ENCODE data around the gene LTBP2.
A peak's percentile ranks its signal among the peaks of the same experiment; 100 is the strongest.

LTBP2 gene

DNA sequence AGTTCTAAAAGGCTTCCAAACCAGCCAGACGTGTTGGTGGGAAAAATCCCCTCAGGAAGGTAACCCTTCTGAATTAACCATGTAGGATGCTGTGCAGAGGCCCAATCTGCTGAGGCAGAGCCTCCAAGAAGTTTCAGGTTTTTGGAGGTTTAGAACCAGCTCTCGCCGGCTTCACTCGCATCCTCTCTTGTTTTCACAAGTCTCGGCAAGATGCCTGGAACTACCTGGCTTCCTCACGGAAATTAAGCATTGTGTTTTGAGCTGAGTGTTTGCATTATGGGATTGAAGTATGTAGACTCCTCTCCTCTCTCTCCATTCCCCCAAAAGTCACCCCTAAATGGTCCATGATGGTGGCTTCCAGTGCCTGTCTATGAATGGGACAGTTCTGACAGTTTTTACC, 20.6 kb downstream of the LTBP2 start:
- no peak for DNase-seq (ENCODE audit: low spot score)

DNA sequence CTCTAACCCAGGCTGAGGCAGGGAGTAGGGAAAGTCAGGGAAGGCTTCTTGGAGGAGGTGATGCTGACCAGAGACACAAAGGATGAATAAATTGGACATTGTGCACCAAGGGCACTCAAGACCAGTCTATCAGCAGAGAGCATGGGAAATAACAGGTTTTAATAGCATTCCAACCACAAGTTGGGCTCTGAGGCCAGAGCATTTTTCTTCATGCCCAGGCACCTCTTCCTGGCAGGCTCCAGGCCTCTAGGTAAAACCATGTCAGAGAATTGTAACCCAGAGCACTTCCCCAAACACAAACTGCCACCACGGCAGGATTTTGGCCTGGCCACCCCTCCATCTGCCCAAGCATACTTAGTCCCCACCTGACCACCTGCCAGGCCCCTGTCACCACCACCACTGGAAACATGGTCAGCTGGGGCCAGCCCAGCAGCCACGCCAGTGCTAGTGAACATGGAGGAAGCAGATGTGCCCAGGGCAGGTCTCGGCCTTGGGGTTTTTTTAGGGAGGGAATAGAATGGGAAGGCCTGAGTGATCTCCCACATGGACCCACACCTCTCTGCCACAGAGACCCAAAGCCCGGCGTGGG, 22.7 kb downstream of the LTBP2 start:
- DNase-seq (ENCODE audit: low spot score), result no peak

DNA sequence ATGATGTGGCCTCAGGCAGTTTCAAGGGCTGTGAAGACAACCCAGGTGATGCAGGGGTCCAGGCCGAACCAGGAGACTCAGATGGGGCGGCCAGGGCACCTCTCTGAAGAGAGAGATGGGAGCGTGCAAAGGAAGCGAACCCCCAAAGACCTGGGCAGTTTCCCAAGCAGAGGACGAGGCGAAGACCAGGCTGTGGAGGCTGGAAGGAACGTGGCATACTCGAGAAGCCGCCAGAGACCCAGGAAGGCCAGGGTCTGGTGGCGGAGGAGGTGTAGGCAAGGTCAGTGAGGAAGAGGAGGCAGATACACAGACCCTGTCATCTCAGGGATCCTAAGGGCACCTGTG, 24.7 kb downstream of the LTBP2 start:
- DNase-seq (ENCODE audit: low spot score), result no peak

DNA sequence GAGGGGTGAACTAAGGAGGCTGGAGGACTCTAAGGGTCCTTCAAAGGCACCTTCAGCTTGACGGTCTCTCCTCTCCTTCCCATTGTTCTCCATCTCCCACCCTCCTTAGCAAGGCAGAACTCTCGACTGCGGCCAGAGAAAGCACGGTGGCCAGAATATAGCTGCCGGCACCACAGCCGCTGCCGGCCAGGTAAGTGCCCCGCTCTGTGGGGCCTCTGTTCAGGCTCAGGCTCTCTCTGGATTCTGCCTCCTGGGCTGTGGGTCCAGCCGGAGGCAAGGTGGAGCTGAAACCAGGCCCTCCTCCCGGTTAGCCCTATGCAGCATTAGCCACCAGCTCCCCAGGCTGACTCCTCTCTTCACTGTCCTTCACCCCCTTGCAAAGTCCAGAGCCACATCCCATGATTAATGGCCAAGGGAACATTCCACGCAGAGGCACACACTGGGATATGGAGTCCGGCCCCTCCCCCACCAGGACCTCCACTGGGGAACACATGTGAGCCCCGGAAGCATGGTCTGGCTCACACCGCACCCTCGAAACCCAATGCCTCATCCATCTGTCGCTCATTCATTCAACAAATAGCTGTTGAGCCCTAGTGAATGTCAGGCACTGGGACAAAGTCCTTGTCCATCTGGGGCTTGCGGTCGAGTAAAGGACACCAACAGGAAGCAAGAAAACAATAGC, 25.2 kb downstream of the LTBP2 start:
- peak; percentile 40 for DNase-seq (ENCODE audit: low spot score)

DNA sequence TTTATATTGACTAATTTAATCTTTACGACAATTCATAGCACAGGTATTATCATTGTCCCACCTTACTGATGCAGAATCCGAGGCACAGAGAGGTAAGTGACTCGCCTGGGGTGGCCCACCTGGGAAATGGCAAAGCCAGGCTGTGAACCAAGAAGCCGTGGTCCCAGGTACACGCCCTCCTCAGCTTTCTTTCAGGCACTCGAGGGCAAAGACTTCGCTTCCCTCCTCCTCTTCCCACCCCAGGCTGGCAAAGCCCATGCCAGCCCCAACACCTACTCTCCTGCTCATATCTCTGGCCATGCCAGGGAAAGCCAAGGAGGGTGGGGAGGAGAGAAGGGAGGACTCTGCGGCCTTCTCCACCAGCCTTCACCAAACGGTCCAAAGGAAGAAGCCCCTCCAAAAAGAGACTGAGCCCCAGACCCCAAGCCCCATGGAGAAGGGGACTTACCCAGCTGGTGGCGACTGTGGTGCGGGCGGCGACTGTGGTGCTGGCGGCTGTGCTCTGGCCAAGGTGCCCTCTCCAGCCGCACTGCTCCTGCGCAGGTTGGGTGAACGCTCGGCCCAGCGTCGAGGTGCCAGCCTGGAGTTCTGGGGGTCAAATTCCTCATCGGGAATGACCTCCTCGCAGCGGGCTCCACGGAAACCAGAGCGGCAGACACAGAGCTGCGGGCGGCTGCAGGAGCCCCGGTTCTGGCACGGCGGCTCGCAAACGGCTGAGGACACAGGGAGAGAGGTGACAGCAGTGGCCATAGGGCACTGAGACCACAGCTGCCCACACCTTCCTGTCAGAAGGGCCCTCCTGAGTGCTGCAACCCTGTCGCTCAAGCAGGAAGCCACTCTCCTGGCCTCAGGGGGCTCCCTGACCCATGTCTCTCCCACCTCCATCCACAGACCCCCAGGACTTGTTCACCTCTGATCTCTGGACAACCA, 26.4 kb downstream of the LTBP2 start:
- DNase-seq (ENCODE audit: low spot score), result no peak

DNA sequence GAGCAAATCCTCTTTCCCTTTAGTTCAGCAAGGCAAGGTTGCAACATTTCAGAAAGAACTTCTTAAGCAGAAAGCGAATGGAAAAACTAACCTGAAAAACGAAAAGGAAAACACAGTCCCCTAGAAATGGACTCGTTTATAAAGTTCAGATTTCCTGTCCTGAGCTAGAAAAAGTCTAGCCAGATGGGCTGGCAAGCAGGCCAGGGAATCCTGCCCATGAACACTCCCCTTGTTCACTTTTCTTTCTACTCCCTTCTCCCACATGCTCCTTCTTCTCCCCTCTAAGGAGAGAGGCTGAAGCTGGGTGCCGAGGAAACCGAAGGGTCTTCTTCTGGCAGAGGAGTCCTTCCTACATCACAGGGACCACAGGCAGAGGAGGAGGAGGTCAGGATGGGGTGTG, 27.1 kb downstream of the LTBP2 start:
- no peak for DNase-seq (ENCODE audit: low spot score)

DNA sequence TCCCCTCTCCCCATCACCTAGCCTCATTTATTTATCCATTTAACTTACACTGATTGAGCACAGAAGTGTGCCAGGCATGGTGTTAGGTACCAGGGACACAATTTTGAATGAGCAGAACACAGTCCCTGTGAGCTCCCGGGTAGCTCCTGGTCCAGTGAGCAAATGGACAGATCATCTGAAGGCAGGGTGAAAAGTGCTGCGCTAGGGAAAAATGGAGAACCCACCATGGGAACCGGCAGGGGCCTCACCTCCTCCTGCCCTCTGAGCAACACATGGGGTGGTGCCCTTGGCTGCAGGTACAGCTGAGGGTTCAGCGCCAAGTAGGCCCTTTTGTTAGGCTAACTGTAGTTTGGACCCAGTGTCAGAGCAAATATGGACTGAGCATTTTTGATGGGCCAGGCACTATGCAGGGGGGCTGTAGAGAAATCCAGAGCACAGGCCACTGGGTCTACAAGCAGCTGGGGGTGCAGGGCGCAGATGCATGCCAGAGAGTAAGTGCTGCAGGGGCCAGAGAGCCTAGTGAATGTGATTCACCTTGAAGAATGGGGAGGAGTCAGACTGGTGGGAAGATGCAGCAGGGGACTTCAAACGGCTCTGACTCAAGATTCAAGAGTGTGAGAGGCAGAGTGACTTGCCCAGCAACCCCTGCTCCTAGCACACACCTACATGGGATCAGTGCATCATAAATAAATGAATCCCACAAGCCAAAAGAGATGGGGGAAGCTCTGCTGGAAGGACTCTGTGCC, 28.2 kb downstream of the LTBP2 start:
- DNase-seq (ENCODE audit: low spot score), result peak; percentile 92

DNA sequence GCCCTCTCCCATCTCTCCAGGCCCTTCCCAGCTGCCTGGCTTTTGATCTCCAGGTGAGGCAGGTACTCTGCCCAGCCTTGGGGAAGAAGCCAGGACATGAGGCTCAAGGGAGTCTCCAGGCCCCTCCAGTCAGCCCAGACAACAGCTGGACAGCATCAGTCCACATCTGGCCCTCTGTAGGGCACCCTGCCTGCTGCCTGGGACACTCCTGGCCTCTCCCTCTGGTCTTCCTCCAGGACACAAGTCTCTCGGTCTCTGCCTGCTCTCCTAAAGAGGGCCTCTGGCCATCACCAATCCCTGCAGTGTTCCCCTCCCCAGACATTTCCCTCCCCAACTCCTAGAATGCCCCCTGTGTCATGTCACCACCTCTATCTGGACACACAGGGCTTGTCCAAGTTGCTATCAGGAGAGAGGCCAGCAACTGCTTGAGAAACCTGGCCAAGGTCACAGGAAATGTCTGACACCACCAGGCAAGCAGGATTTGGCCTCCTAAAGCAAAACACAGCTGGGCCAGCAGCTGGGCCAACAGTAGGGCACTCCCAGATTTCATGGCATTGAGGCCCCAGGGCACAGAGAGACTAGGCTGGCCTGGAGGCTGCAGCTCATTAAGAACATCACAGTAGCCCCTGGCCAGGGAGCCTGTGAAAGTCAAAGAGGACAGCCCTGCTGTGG, 29.0 kb downstream of the LTBP2 start:
- no peak for DNase-seq (ENCODE audit: low spot score)

DNA sequence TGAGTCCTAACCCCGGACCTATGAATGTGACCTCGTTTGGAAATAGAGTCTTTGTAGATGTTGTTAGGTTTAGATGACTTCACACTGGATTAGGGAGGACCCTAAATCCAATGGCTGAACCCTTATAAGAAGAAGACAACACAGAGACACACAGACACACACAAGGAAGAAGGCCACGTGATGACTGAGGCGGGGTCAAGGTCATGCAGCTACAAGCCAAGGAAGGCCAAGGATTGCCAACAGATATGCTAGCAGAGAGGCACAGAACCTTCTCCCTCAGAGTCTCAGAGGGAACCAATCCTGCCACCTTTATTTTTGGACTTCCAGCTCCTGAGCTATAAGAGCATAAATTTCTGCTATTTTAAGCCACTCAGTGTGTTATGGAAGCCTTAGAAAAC, 31.8 kb downstream of the LTBP2 start:
- DNase-seq (ENCODE audit: low spot score), result no peak

DNA sequence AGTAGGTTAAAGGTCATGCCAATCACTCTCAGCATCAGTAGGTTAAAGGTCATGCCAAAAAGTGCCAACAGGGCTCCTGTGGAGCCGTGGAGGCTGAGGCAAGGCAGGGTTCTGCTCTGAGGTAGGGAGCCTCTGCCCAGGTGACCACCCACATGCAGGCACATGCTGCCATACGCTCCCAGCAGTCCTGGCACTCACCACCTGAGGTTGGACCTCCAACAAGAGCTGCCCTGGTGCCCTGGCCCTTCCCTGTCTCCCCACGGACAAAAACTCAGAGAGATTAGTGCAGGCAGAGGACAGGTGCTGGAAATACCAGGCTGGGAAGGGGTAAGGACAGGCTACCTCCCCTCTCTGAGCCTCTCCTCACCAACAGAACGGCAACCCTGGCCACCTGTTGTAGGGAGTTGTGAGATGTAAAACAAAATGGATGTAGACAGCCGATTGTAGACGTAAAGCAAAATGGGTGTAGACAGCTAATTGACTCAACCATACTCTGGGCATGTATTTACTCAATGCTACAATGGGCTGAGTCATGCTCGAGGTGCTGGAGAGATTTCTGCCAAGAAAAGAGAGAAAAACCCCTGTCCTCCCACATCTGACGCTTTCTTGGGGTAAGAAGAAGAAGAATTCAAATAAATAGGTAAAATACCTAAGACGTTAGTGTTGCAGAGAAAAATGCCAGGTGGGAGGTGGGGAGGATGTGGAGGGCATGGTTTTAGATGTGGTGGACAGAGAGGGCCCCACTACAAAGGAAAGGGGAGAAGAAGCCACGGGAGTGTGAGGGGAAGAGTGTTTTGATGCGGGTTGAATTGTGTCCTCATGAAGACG, 32.4 kb downstream of the LTBP2 start:
- DNase-seq (ENCODE audit: low spot score), result peak; percentile 74

DNA sequence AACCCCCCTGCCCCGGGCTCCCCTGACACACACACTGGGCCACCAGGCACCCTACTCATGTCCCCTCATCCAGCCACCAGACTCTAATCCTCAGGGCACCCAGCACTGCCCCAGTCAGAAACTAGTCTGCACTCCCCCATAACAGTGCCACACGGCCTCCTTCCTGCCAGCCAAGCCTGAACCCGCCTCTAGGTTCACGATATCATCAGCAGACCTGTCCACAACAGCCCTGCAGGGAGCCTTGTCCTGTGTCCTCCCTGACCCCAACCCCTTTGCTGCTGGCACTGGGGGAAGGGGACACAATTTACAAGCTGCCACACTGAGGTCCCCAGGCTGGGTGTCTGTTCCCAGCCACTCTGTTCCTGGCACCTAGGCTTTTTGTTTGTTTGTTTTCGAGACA, 33.6 kb downstream of the LTBP2 start:
- no peak for DNase-seq (ENCODE audit: low spot score)

DNA sequence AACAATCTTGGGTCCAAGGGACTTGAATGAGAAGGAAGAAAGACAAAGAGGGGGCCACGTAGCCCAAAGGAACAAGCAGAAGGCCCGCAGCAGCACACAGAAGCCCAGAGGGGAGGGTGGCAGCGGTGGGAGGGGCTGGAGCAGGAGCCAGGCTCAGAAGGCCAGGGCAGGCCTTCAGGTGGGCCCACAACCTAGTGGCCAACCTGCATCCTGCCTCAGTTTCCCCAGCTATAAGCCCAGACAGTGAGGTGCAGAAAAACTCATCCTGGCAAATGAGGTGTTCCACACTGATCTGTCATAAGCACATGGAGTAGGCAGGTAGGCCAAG, 34.1 kb downstream of the LTBP2 start:
- no peak for DNase-seq (ENCODE audit: low spot score)

DNA sequence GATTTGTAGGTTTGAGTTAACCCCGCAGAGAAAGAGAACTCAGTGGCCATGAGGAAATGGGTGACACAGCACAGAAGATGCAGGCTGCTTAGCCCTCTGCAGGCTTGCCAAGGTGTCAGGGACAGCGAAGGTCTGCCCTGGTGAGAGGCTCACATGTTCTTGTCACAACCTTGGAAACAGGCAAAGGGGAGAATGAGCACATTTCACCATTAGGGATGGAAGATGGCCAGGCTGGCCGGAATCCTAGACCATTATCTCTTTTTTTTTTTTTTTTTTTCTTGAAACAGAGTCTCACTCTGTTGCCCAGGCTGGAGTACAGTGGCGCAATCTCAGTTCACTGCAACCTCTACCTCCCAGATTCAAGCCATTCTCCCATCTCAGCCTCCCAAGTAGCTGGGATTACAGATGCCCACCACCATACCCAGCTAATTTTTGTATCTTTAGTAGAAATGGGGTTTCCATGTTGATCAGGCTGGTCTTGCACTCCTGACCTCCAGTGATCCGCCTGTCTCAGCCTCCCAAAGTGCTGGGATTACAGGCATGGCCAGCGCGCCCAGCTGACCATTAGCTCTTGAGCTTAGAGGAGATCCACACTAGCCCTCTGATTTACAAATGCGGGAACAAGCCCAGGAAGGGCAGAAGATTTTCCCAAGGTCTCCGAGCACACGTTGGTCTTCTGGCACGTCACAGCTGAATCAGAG, 34.6 kb downstream of the LTBP2 start:
- DNase-seq (ENCODE audit: low spot score), result no peak

DNA sequence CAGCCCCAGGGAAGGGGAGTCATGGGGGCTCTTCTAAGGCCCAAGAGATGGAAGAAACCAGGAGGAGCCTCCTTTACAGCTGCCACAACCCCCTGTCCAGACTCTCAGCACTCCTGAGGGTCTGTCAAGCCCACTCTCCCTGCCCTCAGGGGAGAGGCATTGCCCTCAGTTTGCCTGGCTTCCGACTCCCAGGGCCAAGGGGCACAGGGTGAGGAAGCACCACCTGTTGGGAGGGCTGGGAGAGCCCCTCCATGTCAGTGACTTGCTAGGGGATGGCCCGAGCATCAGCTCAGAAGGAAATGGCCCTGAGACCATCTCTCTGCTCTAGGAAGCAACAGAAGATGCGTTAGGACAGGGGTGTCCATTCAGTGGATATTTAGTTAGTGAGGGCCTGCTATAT, 36.1 kb downstream of the LTBP2 start:
- DNase-seq (ENCODE audit: low spot score), result no peak

DNA sequence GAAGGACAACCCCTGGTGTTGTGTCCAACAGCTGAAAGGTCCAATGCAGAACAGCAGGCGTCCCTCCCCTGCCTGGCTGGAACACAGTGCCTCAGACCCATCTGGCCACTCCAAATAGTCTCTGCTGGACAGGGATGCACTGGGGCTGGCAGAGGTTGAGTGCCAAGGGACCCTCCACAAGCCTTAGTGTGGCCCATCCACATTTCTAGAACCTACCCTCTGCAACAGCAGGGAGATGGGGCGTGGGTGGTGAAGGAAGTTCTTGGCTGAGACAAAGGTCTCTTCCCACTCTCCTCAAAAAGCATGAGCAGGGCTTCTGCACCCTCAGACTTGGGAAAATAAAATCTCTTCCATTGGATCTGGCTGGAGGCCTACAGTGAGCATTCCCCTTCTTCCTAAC, 36.5 kb downstream of the LTBP2 start:
- DNase-seq (ENCODE audit: low spot score), result no peak

DNA sequence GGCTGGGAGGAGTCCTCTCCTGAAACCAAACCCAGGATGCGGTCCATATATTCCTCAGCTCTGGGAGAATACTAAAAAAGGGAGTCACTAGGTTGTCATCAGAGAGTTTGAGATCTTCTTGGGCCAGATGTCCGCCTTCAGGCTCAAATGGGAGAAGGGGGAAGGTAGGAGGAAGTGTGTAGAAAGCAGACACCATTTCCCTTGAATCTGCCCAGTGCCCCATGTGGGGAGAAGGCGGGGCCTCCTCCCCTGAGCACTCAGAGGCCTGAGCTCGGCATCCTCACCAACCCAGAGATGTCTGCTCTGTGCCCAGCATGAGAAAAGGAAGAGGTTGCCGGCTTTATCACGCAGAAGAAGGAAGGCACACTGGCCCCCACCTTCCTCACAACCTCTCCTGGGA, 37.3 kb downstream of the LTBP2 start:
- DNase-seq (ENCODE audit: low spot score), result no peak

DNA sequence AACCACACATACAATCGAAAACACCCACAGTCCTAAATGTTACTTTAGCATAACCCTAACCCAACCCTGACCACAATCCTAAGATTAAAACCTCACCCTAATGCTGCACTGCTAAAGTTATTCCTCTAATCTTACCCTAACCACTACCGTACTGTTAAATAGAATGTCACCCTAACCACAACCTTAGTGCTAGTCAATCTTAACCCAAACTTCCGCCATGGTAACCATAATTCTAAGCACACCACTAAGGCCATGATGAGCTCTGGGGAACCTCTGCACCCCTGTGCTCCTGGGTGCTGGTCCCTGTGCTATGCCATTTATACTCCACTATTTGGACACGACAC, 38.0 kb downstream of the LTBP2 start:
- DNase-seq (ENCODE audit: low spot score), result no peak

DNA sequence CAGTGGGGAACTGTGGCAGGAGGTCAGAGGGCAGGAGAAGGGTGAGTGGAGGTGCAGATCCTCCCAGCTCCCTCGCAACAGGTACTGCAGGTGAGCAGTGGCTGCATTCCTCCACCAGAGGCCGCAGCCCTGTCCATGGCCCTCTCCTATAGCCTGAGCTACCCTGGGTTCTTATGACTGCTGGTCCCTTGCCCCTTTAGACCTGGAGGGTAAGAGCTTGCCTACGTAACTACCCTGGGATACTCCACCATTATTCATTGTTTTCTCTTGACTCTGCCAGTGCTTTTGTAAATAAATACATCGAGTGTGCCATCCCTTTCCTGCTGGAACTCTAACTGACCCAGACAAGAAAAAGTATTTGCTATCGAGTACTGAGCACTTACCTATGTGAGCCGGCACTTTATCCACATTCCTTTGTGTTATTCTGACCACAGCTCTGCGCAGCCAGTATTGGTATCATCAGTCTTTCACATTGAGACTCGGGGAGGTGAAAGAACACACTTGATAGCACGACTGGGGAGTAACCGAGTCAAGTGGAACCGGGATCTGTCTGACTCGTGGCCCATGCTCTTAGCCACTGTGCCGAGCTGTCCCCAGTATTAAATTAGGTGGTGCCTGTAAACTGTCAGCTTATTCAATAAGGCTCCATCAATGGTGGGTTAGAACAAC, 38.5 kb downstream of the LTBP2 start:
- DNase-seq (ENCODE audit: low spot score), result peak; percentile 80

DNA sequence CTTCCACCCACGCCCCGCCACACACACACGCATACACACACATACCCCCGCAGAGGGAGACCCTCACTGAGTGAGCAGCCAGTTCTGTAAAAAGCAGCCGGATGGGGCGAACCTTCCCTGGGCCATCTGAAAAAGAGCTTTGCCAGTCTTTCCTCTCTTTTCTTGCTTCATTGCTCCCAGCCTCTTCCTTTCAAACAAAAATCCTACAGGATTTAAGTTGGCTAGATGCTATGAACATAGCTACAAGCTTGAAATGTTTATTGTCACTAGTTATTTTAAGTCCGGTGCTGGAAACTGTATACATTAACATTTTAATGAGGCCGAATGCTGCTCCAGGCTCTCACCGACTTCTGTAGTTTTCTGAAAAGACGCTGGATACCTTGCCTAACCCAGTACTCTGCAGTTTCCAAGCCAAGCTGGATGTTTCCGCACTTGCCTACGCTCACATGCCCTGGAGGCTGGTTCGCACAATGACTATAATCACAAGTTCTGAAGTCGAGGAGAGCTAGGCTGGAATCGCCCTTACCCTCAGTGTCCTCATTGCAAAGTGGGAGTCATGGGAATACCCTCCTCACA, 39.2 kb downstream of the LTBP2 start:
- peak; percentile 59 for DNase-seq (ENCODE audit: low spot score)

Measured in kidney tubule cell (primary cell).